NCI-H1048 (cell line): Measurements from ENCODE around the gene NINJ1.
"Not testable (repeated sequence)": the region's sequence is repeated elsewhere in the genome, so short reads cannot be mapped to it uniquely, and the experiment has no call there.

Source experiments
- DNase-seq: peaks from one replicate; lab custom pipeline; 2025; lab: John Stamatoyannopoulos, UW

The NINJ1 gene

DNA sequence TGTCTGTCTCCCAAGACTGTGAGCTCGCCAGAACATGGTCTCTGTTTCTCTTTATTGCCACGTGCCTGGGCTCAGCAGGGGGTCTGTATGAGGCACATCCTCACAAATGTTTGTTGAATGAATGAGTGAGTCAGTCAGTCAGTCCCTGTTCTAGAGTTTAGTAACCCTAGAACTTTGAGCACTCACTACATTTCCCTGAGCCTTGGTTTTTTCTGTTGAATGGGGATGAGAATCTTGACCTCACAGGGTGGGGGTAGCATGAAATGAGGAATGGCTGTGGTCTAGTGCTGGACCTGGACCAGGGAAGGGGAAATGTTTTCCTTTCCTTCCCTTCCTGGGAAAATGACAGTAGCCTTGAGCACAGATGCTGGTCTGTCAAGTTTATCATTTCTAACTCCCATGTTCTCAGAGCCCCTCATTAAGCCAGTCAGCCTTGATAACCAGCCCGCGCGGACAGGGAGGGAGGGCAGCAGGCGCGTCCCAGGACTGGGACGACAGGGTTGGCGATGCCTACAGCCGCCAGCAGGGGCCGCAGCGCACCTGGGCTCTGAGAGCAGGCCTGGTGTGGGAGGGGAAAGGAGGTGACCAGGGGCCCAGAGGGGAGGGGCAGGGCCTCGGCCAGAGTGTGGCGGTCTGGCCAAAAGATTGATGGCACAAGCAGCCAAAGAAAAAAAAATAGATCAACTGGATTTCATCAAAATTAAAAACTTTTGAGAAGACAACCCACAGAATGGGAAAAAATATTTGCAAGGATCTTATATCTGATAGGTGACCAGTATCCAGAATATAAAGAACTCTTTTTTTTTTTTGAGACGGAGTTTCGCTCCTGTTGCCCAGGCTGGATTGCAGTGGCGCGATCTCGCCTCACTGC, 25.8 kb upstream of the NINJ1 start:
- peak; percentile 47 for DNase-seq

DNA sequence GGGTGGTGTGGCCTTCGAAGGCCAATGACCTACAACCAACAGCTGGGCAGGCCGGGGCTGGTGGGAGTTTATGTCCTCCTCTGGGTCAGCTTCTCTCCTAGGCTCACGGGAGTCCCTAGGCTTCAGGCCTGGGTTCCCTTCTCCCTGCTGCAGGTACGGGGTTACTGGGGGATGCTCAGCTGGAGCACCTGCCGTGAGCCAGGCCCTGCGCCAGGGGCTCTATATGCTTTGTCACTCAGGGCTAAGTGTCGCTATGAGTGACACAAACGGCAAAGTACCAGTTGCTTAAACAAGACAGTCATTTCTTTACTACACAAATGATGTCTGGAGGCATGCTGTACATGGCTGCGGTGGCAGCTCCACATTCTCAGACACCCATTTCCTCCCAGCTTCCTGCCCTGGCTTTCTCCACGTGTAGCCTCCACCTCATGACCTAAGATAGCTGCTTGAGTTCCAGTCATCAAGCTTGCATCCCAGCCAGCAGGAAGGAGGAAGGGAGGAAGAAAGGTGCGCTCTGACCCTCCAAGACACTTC, 22.5 kb upstream of the NINJ1 start:
- DNase-seq = no peak

DNA sequence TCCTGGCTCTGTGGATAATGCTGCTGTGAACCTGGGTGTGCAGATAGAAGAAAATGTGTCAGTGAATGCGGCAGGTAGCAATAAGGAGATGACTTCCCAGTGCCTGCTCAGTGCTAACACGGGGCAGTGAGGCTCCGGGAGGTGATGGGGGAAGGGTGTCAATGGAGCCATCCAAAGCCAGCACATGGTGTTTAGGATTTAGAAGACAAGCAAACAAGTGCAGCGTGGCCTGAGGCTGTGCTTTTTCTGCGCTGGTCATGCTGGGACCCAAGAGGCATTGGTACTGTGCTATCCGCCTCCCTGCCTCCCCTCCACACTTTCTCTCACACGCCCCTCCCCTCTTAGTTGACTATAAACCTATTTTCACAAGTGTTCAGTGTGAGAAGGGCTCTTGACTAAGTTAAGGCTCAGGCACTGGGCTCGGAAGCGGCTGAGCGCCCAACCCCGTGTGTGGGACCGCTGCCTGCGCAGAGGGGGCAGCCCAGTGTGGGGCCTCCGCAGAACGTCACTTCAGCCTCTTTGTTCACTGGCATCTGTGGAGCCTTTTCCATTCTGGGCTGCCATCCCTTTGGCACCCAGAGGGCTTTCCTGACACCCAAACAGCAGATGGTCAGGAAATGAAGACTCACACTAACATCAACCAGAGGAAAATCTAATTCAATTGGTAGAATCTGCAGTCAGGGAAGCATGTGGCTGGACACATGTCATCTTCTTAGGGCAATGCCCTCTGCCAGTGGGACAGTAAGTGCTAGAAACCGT, 21.8 kb upstream of the NINJ1 start:
- no peak for DNase-seq

DNA sequence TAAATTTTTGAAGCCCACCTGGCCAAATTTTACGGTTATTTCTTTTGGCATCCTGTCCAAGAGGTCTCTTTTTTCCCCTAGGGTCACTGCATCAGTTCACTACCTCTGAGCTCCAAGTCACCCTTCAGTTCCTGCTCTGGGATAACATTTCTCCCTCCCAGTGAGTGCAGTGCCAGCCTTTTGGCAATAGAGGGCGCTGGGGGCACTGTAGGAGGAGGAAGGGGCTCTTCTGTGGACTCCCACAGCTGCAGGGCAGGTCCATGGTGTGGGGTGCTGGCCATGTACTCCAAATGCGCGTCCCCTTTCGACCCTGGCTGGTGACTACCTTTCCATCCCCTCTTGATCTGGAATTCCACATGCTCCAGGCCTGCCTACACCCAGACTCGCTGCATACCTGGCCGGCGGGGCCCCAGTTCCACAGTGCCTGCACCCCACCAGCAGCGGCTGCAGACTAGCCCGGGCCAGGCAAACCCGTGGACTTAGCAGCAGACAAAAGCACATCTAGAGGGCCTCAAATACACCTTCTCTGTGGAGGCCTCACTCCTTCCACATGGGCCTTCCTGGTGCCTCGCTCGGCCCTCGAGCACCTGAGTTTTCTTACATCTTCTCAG, 20.3 kb upstream of the NINJ1 start:
- DNase-seq = no peak

DNA sequence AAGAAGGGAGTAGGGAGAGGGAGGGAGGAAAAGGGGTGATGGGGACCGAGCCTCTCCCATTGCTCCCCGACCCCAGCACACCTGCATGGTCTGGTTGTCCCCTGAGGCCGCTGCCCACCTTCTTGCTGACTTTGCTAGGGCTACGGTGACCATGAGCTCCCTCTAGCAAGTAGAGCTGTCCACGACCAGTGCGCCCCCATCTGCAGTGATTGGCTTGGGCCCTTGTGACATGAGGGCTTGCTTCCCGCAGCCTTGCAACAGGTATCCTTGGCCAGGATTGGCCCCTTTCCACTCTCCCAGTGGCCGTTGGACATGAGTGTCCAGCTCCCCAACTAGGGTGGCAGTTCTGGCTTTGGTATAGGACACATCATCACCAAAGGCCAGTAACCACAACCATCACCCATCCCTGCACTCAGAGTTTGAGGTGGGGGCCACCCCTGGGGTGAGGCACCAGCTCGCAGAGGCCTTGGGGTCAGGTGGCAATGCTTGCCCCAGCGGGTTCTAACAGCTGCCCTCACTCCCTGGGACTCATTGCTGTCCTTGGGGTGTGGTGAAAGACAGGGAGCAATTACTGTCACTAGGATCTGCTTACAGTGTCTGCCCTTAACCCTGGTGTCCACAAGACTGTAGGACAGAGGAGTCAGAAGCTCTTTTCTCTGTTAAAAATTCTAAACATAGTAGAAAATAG, 17.2 kb upstream of the NINJ1 start:
- DNase-seq = no peak

DNA sequence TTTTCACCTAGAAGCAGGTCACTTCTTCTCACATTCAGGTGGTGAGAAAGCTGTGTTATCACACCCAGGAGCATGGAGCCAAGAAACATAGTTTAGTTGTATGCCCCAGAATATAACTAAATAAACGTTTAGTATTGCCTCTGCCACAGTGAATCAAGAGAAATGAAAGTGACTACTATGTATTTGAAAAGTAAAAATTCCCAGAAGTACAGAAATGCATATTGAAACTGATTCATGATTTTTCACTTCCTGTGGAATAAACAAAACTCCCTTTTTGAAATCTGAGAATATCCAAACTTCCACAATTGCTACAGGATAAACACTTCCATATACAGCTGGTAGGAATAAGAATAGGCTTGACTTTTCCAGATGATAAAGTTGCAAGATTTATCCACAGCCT, 15.3 kb upstream of the NINJ1 start:
- no peak for DNase-seq

DNA sequence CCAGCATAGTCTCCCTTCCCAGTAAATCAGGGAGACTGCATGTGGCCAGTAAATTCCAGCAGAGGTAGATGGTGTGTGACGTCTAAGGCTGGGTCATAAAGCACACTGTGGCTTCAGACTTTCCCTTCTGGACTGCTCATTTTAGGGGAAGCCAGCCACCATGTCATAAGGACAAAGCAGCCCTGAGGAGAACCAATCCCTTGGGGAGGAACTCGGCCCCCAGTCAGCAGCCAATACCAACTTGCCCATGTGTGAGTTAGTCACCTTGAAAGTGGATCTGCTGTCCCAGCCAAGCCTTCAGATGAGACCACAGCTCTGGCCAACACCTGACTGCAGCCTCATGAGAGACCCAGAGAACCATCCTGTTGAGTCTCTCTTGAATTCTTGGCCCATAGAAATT, 14.7 kb upstream of the NINJ1 start:
- DNase-seq = no peak

DNA sequence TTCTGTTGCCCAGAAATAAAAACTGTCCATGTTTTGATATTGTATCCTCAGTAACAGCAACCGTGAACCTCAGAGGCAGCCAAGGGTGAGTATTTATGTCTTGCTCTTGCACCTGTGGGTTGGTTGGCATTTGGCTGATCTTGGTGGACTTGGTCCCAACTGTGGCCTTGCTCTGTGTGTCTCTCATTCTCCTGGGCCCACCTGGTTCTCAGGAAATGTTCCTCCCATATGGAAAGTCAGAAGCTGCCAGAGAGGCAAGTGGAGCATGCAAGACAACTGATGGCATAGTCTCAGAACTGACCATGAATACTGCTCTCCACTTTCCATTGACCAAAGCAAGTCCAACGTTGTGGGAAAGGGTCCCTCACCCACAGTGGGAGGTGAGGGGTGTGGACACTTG, 13.6 kb upstream of the NINJ1 start:
- DNase-seq = no peak

DNA sequence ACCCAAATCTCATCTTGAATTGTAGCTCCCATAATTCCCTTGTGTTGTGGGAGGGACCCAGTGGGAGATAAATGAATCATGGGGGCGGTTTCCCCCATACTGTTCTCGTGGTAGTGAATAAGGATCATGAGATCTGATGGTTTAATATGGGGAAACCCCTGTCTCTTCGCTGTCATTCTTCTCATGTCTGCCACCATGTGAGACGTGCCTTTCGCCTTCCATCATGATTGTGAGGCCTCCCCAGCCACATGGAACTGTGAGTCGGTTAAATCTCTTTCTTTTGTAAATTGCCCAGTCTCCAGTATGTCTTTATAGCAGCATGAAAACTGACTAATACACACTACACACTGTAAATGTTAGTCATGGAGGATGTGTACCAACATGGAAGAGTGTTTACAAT, 12.6 kb upstream of the NINJ1 start:
- DNase-seq = not testable (repeated sequence)

DNA sequence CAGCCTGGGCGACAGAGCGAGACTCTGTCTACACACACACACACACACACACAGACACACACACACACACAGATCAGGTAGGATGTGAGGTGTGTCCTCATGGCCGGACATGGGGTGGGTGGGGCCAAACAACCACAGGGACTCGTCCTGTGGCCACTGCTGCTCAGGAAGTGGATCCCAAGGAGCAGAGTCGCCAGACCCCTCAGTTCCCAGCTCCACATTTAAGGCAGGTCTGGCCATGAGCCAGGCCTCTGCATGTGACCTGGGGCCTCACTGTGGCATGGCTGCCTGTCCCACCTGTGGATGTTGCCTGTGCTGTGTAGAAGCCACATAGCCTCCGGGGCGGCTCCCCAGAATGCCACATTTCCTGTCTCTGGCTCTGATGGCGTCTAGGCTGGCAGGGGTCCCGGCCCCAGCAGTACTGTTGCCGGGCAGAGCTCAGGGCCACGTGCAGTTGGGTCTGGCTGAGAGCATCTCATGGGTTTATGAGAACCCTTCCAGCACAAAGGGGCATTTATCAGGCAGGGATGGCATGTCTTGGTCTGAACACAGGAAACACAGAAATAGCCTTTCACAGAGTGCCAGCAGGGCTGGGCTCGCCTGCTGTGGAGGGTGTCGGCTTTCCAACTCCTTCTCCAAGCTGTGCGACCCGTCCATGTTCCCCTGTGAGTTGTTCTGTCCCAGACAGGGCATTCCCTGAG, 9.9 kb upstream of the NINJ1 start:
- no peak for DNase-seq

DNA sequence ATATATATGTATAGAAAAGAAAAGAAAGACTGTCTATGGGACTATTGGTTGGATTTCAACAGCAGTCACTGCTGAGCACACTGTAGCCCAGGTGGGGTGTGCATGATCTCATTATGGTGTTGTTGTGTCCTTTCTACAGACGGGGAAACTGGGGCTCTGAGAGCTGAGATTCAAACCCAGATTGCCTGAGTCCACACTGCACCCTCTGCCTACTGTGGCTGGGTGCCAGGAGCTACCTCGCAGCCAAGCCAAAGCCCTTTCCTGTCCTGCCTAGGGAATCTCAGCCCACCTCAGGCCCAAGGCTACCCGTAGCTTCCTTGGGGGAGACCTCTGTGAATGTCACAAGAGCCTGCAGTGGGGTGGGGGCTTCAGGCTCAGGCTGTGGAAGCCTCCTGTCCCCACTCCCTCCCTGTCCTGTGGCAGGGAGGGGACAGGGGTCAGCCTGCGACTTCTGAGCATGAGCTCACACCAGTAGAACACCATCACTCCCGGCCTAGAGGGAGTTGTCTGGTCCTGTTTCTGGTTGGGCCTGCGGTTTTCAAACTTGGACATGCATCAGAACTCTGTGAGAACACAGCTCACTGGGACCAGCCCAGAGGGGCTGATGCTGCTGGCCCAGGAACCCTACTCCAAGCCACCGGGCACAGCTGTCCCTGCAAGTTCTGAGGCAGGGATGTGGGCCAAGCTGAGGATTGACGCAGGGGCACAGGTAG, 7.9 kb upstream of the NINJ1 start:
- DNase-seq = no peak

DNA sequence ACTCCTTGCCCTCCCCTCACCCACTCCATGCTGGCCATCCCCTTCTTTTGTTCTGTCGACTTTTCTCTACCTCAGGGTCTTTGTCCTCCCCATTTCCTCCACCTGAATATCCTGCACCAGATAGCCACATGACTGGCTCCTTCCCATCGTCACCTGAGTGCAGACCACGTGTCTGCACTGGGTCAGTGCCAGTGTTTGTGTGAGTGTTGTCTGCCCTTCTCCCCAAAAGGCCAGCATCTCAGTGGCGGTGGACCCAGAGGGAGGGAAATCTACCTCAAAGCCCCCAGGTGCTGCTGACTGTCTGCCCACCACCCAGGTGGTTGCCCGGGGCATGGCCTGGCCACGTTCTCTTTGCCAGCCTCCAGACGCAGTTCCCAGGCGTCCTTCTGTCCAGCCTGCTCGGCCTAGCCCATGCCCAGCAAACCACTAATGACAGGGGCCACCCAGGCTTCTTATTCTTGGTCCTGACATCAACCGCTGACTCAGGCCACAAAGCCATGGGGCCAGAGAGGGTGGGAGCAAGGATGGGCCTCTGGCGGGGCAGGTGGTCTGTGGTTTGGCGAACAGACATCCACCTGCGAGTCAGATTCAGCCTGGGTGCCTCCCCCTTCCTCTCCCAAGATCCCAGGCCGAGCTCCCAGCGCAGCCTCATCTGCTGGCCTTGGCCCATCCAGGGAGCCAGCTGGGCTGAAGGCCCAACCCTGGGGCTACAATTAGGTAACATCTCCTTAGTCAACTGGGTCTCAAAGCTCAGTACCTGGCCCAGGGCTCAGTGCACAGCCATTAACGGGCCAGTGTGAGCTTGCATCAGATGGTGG, 5.5 kb upstream of the NINJ1 start:
- no peak for DNase-seq

DNA sequence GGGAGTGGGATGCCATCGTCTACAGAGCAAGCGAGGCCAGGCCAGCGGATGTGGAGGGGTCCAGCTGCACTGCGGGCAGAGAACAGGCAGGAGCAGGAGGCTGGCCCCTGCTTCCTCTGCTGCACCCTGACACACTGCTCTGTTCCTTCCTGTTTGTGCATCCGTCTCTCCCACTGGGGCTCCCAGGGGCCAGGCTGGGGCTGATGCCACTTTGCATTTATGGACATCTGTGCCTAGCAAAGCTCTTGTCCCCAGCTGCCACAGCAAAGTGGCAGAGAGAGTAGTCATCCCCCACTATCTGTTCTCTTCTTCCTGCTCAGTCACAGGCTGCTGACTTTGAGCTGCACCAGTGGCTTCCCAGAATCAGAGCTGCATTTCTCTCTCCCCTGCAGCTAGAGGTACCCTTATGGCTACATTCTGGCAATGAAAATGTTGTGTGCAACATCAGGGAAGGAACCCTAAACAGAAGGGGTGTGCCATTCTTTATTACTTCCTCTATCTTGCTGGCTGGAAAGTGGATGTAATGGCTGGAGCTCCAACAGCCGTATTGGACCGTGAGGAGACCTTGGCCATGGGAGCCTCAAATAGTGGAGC, 4.2 kb upstream of the NINJ1 start:
- no peak for DNase-seq

DNA sequence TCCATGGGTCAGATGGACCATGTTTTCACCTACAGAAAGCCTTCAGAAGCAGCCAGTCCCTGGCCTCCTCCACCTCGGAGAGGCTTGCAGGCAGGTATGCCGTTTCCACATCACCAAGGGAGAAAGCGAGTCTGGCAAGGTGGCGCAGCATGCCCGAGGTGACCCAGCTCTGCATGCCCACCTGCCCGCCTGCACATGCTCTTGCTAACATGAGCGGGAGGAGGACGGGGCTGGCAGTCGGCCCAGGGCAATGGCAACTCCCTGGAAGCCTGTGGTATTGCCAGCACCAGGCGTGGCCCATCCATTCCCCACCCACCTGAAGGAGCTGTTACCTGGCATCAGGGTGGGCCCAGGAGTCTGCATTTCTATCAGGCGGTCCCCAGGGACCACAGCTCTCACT, 3.3 kb upstream of the NINJ1 start:
- no peak for DNase-seq

DNA sequence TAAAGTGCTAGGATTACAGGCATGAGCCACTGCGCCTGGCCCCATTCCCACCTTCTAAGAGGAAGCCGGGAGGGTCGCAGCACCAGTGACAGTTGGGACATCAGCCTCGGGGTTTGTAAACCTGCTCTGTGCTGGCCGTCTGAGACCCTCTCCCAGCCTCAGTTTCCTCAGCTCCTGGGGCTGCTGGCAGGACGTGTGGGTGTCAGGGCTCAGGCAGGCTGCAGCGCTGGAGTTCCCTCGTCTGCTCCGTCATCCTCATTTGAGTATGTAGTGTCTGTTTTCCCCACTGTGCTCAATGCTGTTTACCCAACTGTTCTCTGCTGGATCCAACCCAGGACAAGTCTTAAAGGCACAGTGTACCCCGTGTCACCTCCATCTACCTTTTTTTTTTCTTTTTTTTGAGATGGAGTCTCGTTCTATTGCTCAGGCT, 2.0 kb upstream of the NINJ1 start:
- DNase-seq = no peak

DNA sequence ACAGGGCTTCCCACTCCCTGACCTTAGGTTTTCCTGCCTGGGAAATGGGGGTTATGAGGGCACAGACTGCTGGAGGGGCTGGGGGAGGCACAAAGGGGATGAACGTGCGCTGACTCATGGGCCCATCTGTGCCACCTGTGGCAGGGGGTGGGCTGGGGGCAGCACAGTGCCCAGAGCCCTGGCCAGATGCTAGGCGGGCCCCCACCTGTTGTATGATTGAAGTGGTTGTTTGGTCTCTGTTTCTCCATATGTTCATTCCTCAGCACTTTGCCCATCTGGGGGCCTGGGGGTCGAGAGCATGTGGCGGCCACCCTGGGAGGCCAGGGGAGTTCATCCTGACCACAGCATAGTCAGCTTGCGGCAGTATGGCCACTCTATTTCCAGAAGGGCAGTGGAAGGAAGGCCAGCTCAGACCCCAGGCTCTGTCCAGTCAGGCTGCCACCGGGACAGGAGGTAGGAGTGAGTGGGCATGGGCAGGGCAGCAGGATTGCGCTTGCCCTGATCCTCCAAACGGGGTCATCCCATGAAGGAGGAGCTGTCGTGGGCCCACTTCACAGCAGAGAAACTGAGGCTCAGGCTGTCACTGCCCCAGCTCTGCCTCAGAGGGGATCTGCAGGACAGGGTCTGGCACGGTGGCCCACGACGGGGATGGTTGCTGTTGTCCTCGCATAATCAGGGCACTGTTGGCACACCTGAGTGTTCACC, 841 bp upstream of the NINJ1 start:
- DNase-seq = no peak

DNA sequence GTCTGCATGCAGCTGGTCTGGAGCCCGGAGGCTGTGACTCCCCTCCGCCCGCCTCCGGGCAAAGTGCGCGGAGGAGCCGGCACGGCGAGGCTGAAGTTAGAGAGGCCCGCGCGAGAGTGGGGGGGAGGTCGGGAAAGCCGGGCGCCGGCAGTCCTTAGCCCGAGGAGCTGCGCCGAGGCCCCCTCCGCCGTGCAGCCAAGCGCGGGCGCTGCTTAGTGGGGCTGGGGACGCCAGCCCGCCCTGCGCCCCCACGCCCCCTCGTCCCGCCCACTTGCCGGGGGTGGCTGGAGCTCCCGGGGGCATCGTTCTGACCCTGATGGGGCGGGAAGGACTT, 403 bp downstream of the NINJ1 start:
- DNase-seq = no peak

DNA sequence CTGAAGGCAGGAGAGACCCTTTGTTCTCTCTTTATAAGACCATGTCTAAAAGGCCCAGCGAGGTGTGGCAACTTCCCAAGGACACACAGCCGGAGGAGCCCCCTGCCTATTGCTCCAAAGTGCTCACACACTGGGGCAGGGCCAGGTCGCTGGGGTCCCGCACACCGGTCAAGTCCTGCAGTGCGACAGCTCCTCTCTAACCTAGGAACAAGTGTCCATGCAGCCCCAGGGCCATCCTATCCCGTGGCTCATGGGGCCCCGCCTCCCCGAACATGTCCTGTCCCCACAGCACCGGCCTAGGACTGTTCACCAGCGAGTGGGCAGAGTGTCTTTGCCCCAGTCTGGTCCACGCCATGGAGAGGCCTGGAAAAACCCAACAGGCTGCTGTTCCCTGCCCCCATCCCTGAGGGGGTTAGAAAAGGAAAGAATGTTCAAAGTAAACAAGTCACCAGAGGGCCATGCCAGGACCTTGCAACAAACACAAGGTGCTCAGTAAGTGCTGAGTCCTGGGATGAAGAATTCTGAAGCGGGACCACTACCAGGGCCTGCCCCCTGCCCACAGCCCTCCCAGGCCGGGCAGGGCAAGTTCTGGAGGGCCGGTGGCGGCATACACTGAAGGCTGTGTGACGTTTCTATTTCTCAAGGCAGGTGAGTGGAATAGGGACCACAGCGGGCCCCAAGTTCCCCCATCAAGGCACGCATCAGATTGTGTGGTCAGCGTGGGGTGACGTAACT, 938 bp downstream of the NINJ1 start:
- DNase-seq = no peak
